K562 (cell line): Measurements from ENCODE around the gene TET2. TPM values are rescaled to one million over a fixed set of nuclear protein-coding genes. Genes with fewer than 3 reads are reported as not detected.
A peak's percentile ranks its signal among the peaks of the same experiment; 100 is the strongest.

ENCODE experiments used
- ATF1 ChIP-seq, 2 experiments: fragments of 450-650 bp in 1 of 2; IDR thresholded peaks; 2 replicates each; pipeline ENCODE4 v1.6.1; 2016; ENCODE audit warnings: missing compliant biosample characterization in 1 of 2, missing genetic modification characterization in 1 of 2
- CC2D1A ChIP-seq: fragments of 450-650 bp; IDR thresholded peaks from 2 replicates; pipeline ENCODE4 v1.6.1; 2017; ENCODE audit warnings: mild to moderate bottlenecking
- CGGBP1 ChIP-seq: fragments of 250-450 bp; sonication (Bioruptor Pico); IDR thresholded peaks from 2 replicates; pipeline ENCODE4 v1.9.0; 2021; ENCODE audit warnings: mild to moderate bottlenecking
- FOXJ3 ChIP-seq: sonication (generic); formaldehyde crosslinking; IDR thresholded peaks from 2 replicates; pipeline ENCODE4 v1.4.0; 2020; ENCODE audit warnings: mild to moderate bottlenecking, missing genetic modification reagents
- HNRNPL ChIP-seq: fragments of 200-400 bp; formaldehyde crosslinking; IDR thresholded peaks from 2 replicates; pipeline ENCODE4 v1.6.1; 2017; ENCODE audit warnings: low read depth, mild to moderate bottlenecking, low read length
- L3MBTL2 ChIP-seq: fragments of 450-650 bp; IDR thresholded peaks from 2 replicates; pipeline ENCODE4 v1.6.1; 2016; ENCODE audit warnings: mild to moderate bottlenecking, moderate library complexity
- NR2C2 ChIP-seq, 2 experiments: fragments of 200-800 bp in 1 of 2; sonication (Bioruptor generic) in 1 of 2; sonication (generic) in 1 of 2; formaldehyde crosslinking in 1 of 2; IDR thresholded peaks; 2 replicates each; pipeline versions ENCODE4 v1.6.1 to v1.8.0; 2016 to 2022; ENCODE audit warnings: mild to moderate bottlenecking in 1 of 2, missing compliant biosample characterization in 1 of 2, missing genetic modification characterization in 1 of 2, missing genetic modification reagents in 1 of 2
- POLR3G ChIP-seq: IDR thresholded peaks from 2 replicates; pipeline ENCODE4 v1.6.1; 2011; ENCODE audit not compliant: insufficient read length, insufficient replicate concordance; ENCODE audit errors: extremely low read depth
- RAD21 ChIP-seq, 2 experiments: fragments of 250-450 bp in 1 of 2; fragments of 450-650 bp in 1 of 2; sonication (Bioruptor Pico) in 1 of 2; formaldehyde crosslinking in 1 of 2; IDR thresholded peaks in 1 of 2; conservative IDR thresholded peaks in 1 of 2; 2 replicates each; pipeline versions ENCODE4 v1.4.0 to v1.8.0; 2020 to 2022; ENCODE audit warnings: mild to moderate bottlenecking in 2 of 2, moderate library complexity in 1 of 2
- ZNF449 ChIP-seq: fragments of 250-450 bp; sonication (Bioruptor Pico); IDR thresholded peaks from 2 replicates; pipeline ENCODE4 v1.8.0; 2022; ENCODE audit warnings: moderate library complexity, mild to moderate bottlenecking, inconsistent platforms
- ZNF707 ChIP-seq: fragments of 250-450 bp; sonication (Bioruptor Pico); conservative IDR thresholded peaks from 2 replicates; pipeline ENCODE4 v1.8.0; 2022; ENCODE audit warnings: inconsistent platforms, mild to moderate bottlenecking, moderate library complexity
- polyA plus RNA-seq, 8 experiments: library from polyadenylated mRNA; depleted of rRNA in 4 of 8; stranded (reverse) in 5 of 8; unstranded in 3 of 8; fragments of >200 nt; fragmentation: Nextera tagmentation in 2 of 8; fragmentation: Illumina TruSeq in 1 of 8; extraction: Ambion mirVana in 2 of 8; extraction: Trizol in 1 of 8; gene quantifications; 2 replicates each; pipeline versions ENCODE4 v1.2.1 to v1.2.3, GENCODE V29; 2011 to 2014; ENCODE audit warnings: inconsistent platforms in 1 of 8, missing spikeins in 1 of 8
- total RNA-seq, 7 experiments: library from RNA; depleted of rRNA in 6 of 7; stranded (reverse); fragments of >200 nt in 6 of 7; fragmentation: Illumina TruSeq in 2 of 7; extraction: Trizol in 2 of 7; gene quantifications; 2 replicates each; pipeline versions ENCODE4 v1.2.1 to v1.2.3, GENCODE V29; 2011 to 2021; ENCODE audit warnings: low replicate concordance in 1 of 7
- TF ChIP-seq, protein P1 (sequence below): fragments of 450-650 bp; formaldehyde crosslinking; IDR thresholded peaks from 2 replicates; pipeline ENCODE4 v1.4.0; 2020; ENCODE audit warnings: mild to moderate bottlenecking, moderate library complexity
- TF ChIP-seq, protein P2 (sequence below): IDR thresholded peaks from 2 replicates; pipeline ENCODE4 v1.6.1; 2012; ENCODE audit warnings: low read depth, low read length, improper control_type of control experiment, borderline replicate concordance
- TF ChIP-seq, protein P3 (sequence below), 2 experiments: fragments of 450-650 bp in 1 of 2; IDR thresholded peaks; 2 replicates each; pipeline ENCODE4 v1.6.1; 2011 to 2017; ENCODE audit warnings: low read depth in 2 of 2, antibody characterized with exemption in 1 of 2, borderline replicate concordance in 1 of 2, low read length in 1 of 2, mild to moderate bottlenecking in 1 of 2, mixed read lengths in 1 of 2; ENCODE audit not compliant: control insufficient read depth in 1 of 2
- TF ChIP-seq, protein P4 (sequence below): sonication (generic); formaldehyde crosslinking; IDR thresholded peaks from 2 replicates; pipeline ENCODE4 v1.8.1; 2022; ENCODE audit warnings: missing genetic modification reagents

Gene TET2
- total and polyA plus RNA-seq, 9 of the 15 experiments (the other 6 are each of a cell fraction or from before 2014, with no cell fraction given): 0.80 to 11.1 (median 4.9) TPM

- TF ChIP-seq, protein P1, sequence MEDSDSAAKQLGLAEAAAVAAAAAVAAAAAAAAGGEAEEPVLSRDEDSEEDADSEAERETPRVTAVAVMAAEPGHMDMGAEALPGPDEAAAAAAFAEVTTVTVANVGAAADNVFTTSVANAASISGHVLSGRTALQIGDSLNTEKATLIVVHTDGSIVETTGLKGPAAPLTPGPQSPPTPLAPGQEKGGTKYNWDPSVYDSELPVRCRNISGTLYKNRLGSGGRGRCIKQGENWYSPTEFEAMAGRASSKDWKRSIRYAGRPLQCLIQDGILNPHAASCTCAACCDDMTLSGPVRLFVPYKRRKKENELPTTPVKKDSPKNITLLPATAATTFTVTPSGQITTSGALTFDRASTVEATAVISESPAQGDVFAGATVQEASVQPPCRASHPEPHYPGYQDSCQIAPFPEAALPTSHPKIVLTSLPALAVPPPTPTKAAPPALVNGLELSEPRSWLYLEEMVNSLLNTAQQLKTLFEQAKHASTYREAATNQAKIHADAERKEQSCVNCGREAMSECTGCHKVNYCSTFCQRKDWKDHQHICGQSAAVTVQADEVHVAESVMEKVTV (CRISPR knock-in tag): peak; percentile 31; the same call in 1 of the 2 replicates
- TF ChIP-seq L3MBTL2 (no peak), FOXJ3 (CRISPR knock-in tag) (no peak), ZNF449 (CRISPR knock-in tag) (no peak), RAD21 (CRISPR knock-in tag; conservative IDR thresholded peaks at IDR 0.05 in 1 of 2, IDR thresholded peaks at IDR 0.05 in 1 of 2) (peak; percentile 59 to 68), CGGBP1 (CRISPR knock-in tag) (no peak), ZNF707 (no peak), ATF1 (CRISPR knock-in tag; IDR thresholded peaks at IDR 0.05) (no peak), ATF1 (tag; IDR thresholded peaks at IDR 0.05) (no peak), HNRNPL (no peak), CC2D1A (0 out of 2 replicates have a peak, but pooled peaks have one; percentile 16), POLR3G (no peak), NR2C2 (CRISPR knock-in tag; IDR thresholded peaks at IDR 0.05) (no peak), NR2C2 (tag; IDR thresholded peaks at IDR 0.05) (peak; percentile 71)
- TF ChIP-seq, protein P2, sequence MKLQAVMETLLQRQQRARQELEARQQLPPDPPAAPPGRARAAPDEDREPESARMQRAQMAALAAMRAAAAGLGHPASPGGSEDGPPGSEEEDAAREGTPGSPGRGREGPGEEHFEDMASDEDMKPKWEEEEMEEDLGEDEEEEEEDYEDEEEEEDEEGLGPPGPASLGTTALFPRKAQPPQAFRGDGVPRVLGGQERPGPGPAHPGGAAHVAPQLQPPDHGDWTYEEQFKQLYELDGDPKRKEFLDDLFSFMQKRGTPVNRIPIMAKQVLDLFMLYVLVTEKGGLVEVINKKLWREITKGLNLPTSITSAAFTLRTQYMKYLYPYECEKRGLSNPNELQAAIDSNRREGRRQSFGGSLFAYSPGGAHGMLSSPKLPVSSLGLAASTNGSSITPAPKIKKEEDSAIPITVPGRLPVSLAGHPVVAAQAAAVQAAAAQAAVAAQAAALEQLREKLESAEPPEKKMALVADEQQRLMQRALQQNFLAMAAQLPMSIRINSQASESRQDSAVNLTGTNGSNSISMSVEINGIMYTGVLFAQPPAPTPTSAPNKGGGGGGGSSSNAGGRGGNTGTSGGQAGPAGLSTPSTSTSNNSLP: peak; percentile 85
- TF ChIP-seq, protein P3, sequence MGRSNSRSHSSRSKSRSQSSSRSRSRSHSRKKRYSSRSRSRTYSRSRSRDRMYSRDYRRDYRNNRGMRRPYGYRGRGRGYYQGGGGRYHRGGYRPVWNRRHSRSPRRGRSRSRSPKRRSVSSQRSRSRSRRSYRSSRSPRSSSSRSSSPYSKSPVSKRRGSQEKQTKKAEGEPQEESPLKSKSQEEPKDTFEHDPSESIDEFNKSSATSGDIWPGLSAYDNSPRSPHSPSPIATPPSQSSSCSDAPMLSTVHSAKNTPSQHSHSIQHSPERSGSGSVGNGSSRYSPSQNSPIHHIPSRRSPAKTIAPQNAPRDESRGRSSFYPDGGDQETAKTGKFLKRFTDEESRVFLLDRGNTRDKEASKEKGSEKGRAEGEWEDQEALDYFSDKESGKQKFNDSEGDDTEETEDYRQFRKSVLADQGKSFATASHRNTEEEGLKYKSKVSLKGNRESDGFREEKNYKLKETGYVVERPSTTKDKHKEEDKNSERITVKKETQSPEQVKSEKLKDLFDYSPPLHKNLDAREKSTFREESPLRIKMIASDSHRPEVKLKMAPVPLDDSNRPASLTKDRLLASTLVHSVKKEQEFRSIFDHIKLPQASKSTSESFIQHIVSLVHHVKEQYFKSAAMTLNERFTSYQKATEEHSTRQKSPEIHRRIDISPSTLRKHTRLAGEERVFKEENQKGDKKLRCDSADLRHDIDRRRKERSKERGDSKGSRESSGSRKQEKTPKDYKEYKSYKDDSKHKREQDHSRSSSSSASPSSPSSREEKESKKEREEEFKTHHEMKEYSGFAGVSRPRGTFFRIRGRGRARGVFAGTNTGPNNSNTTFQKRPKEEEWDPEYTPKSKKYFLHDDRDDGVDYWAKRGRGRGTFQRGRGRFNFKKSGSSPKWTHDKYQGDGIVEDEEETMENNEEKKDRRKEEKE (IDR thresholded peaks at IDR 0.05; ENCODE audit: borderline replicate concordance in 1 of 2, control insufficient read depth in 1 of 2, low read depth in 2 of 2, low read length in 1 of 2): no peak
- TF ChIP-seq, protein P4, sequence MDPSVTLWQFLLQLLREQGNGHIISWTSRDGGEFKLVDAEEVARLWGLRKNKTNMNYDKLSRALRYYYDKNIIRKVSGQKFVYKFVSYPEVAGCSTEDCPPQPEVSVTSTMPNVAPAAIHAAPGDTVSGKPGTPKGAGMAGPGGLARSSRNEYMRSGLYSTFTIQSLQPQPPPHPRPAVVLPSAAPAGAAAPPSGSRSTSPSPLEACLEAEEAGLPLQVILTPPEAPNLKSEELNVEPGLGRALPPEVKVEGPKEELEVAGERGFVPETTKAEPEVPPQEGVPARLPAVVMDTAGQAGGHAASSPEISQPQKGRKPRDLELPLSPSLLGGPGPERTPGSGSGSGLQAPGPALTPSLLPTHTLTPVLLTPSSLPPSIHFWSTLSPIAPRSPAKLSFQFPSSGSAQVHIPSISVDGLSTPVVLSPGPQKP (CRISPR knock-in tag): no peak
Observed at GRCh38 chr4:105140684-105141490, 5.8 kb upstream of the TET2 start (continued).
